Activated gamma-delta T cell (primary cell): ENCODE results near the gene PNMA8A.
A peak's percentile ranks its signal among the peaks of the same experiment; 100 is the strongest.
"Not testable (repeated sequence)": the region's sequence is repeated elsewhere in the genome, so short reads cannot be mapped to it uniquely, and the experiment has no call there.

Experiments
- DNase-seq: peaks from one replicate; lab custom pipeline; 2025; lab: John Stamatoyannopoulos, UW

PNMA8A gene

GRCh38 chr19:46463516-46463915 is 7.8 kb downstream of the PNMA8A start:
- DNase-seq: no peak

- no peak for DNase-seq
These were observed 9.8 kb downstream of the PNMA8A start for GRCh38 chr19:46461537-46461936.

GRCh38 chr19:46460981-46461380 is 10.4 kb downstream of the PNMA8A start:
- DNase-seq: no peak

- DNase-seq: no peak
These were observed 11.3 kb downstream of the PNMA8A start for GRCh38 chr19:46460055-46460454.

- no peak for DNase-seq
These were observed 14.4 kb downstream of the PNMA8A start for GRCh38 chr19:46456930-46457329.

- no peak for DNase-seq
These were observed 17.1 kb downstream of the PNMA8A start for GRCh38 chr19:46454244-46454643.

- no peak for DNase-seq
These were observed 17.7 kb downstream of the PNMA8A start for GRCh38 chr19:46453661-46454060.

GRCh38 chr19:46452186-46452585 is 19.2 kb downstream of the PNMA8A start:
- no peak for DNase-seq

- DNase-seq: no peak
These were observed 20.0 kb downstream of the PNMA8A start for GRCh38 chr19:46451352-46451751.

- no peak for DNase-seq
These were observed 20.6 kb downstream of the PNMA8A start for GRCh38 chr19:46450737-46451136.

GRCh38 chr19:46449228-46449627 is 22.1 kb downstream of the PNMA8A start:
- no peak for DNase-seq

- DNase-seq: no peak
These were observed 22.8 kb downstream of the PNMA8A start for GRCh38 chr19:46448601-46449000.

- no peak for DNase-seq
These were observed 23.5 kb downstream of the PNMA8A start for GRCh38 chr19:46447824-46448223.

GRCh38 chr19:46447006-46447405 is 24.4 kb downstream of the PNMA8A start:
- no peak for DNase-seq

GRCh38 chr19:46446021-46446420 is 25.3 kb downstream of the PNMA8A start:
- DNase-seq: no peak

GRCh38 chr19:46442808-46443450 is 28.4 kb downstream of the PNMA8A start:
- no peak for DNase-seq

- DNase-seq: no peak
These were observed 29.5 kb downstream of the PNMA8A start for GRCh38 chr19:46441866-46442265.

- DNase-seq: not testable (repeated sequence)
These were observed 35.7 kb downstream of the PNMA8A start for GRCh38 chr19:46435689-46436088.

- no peak for DNase-seq
These were observed 36.4 kb downstream of the PNMA8A start for GRCh38 chr19:46435009-46435408.

GRCh38 chr19:46433470-46433869 is 37.9 kb downstream of the PNMA8A start:
- not testable (repeated sequence) for DNase-seq

GRCh38 chr19:46431824-46432223 is 39.5 kb downstream of the PNMA8A start:
- DNase-seq: no peak

GRCh38 chr19:46429999-46430398 is 41.4 kb downstream of the PNMA8A start:
- DNase-seq: no peak

GRCh38 chr19:46428239-46429135 is 42.9 kb downstream of the PNMA8A start, which contains the start of gene PNMA8C:
TSS of gene PNMA8C (minus strand) at chr19:46428936. CDS start at chr19:46428359, 577 bp downstream.
- DNase-seq: peak; percentile 28
